WI38 (cell line): ENCODE results near the gene FOXP3.

Experiments used
- H3K4me3 ChIP-seq: 2 replicates; pipeline ENCODE4 v1.5.1; 2011; ENCODE audit warnings: low read depth, mild to moderate bottlenecking, control low read depth, low read length
- CTCF ChIP-seq: IDR thresholded peaks from 2 replicates; pipeline ENCODE4 v1.5.1; 2012; ENCODE audit warnings: low read depth, mild to moderate bottlenecking, control low read depth, low read length

FOXP3 gene

GRCh38 chrX:49257074-49257790 is 7.3 kb downstream of the FOXP3 start:
- no peak for TF ChIP-seq CTCF

GRCh38 chrX:49256268-49256995 is 8.1 kb downstream of the FOXP3 start:
- TF ChIP-seq CTCF: no peak
- H3K4me3 ChIP-seq: no peak overlapping the region

More at GRCh38 chrX:49257074-49257790, 7.3 kb downstream of the FOXP3 start:
- H3K4me3 ChIP-seq: no peak overlapping the region

- TF ChIP-seq CTCF: no peak
- H3K4me3 ChIP-seq: no peak overlapping the region
Measured at GRCh38 chrX:49254639-49255038, 9.9 kb downstream of the FOXP3 start.

- no peak for TF ChIP-seq CTCF
- no peak overlapping the region for H3K4me3 ChIP-seq
Measured at GRCh38 chrX:49251325-49251724, 13.2 kb downstream of the FOXP3 start.

GRCh38 chrX:49250578-49250977 is 13.9 kb downstream of the FOXP3 start:
- no peak overlapping the region for H3K4me3 ChIP-seq
- no peak for TF ChIP-seq CTCF

GRCh38 chrX:49250066-49250465 is 14.4 kb downstream of the FOXP3 start:
- no peak overlapping the region for H3K4me3 ChIP-seq
- no peak for TF ChIP-seq CTCF

GRCh38 chrX:49249616-49250015 is 14.9 kb downstream of the FOXP3 start:
- TF ChIP-seq CTCF: no peak
- no peak overlapping the region for H3K4me3 ChIP-seq
